GM18873 (cell line): ENCODE results near the gene SLCO2A1.

Experiments used
- ATAC-seq: cut with Tn5 transposase; IDR thresholded peaks from one replicate; pipeline ENCODE4 v1.9.1; 2021; ENCODE audit warnings: mild to moderate bottlenecking, moderate library complexity, moderate number of reproducible peaks; ENCODE audit not compliant: unreplicated experiment, low FRiP score

Gene SLCO2A1

GRCh38 chr3:134036291-134036690 is 6.6 kb upstream of the SLCO2A1 start:
- ATAC-seq, result no peak

- ATAC-seq, result no peak
Measured at GRCh38 chr3:134035836-134036235, 6.1 kb upstream of the SLCO2A1 start.

GRCh38 chr3:134034005-134034785 is 4.5 kb upstream of the SLCO2A1 start:
- no peak for ATAC-seq

GRCh38 chr3:134033315-134033996 is 3.7 kb upstream of the SLCO2A1 start:
- ATAC-seq, result no peak

- ATAC-seq, result no peak
Measured at GRCh38 chr3:134031348-134031915, 1.7 kb upstream of the SLCO2A1 start.

GRCh38 chr3:134030379-134031347 is 938 bp upstream of the SLCO2A1 start:
- no peak for ATAC-seq

- ATAC-seq, result no peak
Measured at GRCh38 chr3:134029256-134029733, 430 bp downstream of the SLCO2A1 start.

GRCh38 chr3:134028486-134029255 is 1.1 kb downstream of the SLCO2A1 start:
- no peak for ATAC-seq

GRCh38 chr3:134027631-134028030 is 2.1 kb downstream of the SLCO2A1 start:
- no peak for ATAC-seq

GRCh38 chr3:134020135-134020680 is 9.5 kb downstream of the SLCO2A1 start:
- ATAC-seq, result no peak

GRCh38 chr3:134018850-134019249 is 10.9 kb downstream of the SLCO2A1 start:
- ATAC-seq, result no peak

GRCh38 chr3:134018406-134018805 is 11.3 kb downstream of the SLCO2A1 start:
- ATAC-seq, result no peak

- ATAC-seq, result no peak
Measured at GRCh38 chr3:134017490-134017889, 12.2 kb downstream of the SLCO2A1 start.

- ATAC-seq, result no peak
Measured at GRCh38 chr3:134014270-134014669, 15.5 kb downstream of the SLCO2A1 start.

- ATAC-seq, result no peak
Measured at GRCh38 chr3:134013280-134013679, 16.4 kb downstream of the SLCO2A1 start.

GRCh38 chr3:134009345-134010000 is 20.3 kb downstream of the SLCO2A1 start:
- ATAC-seq, result no peak

GRCh38 chr3:134008630-134009156 is 21.0 kb downstream of the SLCO2A1 start:
- no peak for ATAC-seq

- no peak for ATAC-seq
Measured at GRCh38 chr3:134007819-134008218, 21.9 kb downstream of the SLCO2A1 start.

- ATAC-seq, result no peak
Measured at GRCh38 chr3:134004841-134005240, 24.9 kb downstream of the SLCO2A1 start.
